GM12874 (cell line): ENCODE results near the gene CAMTA1.

Experiments
- CTCF ChIP-seq: IDR thresholded peaks from 2 replicates; pipeline ENCODE4 v1.5.1; 2011; ENCODE audit warnings: low read depth, mild to moderate bottlenecking, control low read depth, low read length, moderate library complexity; ENCODE audit not compliant: insufficient read depth

The CAMTA1 gene

GRCh38 chr1:7360526-7360925 lies 575.3 kb downstream of the CAMTA1 start:
- TF ChIP-seq CTCF: no peak

GRCh38 chr1:7362947-7363346 lies 577.7 kb downstream of the CAMTA1 start:
- no peak for TF ChIP-seq CTCF

GRCh38 chr1:7363450-7363849 lies 578.2 kb downstream of the CAMTA1 start:
- no peak for TF ChIP-seq CTCF

GRCh38 chr1:7365706-7366105 lies 580.5 kb downstream of the CAMTA1 start:
- no peak for TF ChIP-seq CTCF

- no peak for TF ChIP-seq CTCF
Observed at GRCh38 chr1:7366286-7366954, 581.2 kb downstream of the CAMTA1 start.

GRCh38 chr1:7366955-7367665 lies 581.9 kb downstream of the CAMTA1 start:
- TF ChIP-seq CTCF: no peak

- TF ChIP-seq CTCF: no peak
Observed at GRCh38 chr1:7369866-7370265, 584.6 kb downstream of the CAMTA1 start.
